DND-41 (cell line): Measurements from ENCODE around the gene NXPH1.

Experiments used
- CTCF ChIP-seq: IDR thresholded peaks from 2 replicates; pipeline ENCODE4 v1.5.1; 2012; ENCODE audit warnings: borderline replicate concordance, low read length, moderate library complexity, mild to moderate bottlenecking; ENCODE audit not compliant: poor library complexity, severe bottlenecking; ENCODE audit errors: extremely low read depth
- EZH2 ChIP-seq: IDR thresholded peaks from 3 replicates; pipeline ENCODE4 v1.6.1; 2012; ENCODE audit warnings: borderline replicate concordance, low read depth, mild to moderate bottlenecking, moderate library complexity, low read length, inconsistent platforms; ENCODE audit not compliant: severe bottlenecking

DNA sequence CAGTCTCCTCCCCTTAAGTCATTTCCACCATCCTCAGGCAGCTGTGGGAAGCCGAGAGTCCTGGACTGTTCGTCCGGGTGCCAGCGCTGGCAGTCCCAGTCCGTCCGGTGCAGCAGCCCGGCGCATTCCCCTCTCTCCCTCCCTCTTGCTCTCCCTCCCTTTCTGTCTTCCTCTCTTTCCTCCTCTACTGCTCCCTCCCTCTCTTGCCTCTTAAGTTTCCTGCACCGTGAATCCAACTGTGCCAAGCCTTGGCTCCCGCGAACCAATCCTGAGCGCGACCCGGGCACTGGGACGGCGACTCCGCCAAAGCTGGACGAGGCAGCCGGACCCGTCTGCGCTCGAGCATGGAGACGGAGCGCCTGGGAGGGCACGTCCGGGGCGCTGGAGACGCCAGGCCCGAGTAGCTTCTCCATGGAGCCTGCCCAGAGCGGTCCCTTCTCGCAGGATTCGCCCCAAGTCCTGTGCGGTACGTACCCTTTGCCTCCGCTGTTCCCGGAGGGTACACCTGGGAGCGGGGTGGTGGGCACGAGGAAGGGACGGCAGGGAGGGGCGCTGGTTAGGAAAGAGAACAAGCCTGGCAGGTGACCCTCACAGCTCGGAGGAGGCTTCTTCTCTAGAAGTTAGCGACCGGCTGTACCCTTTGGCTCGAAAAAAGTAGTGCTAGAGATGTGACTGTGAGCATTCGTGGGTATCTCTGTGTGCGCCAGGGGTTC lies 1.0 kb downstream of the NXPH1 start:
- TF ChIP-seq CTCF (no peak), EZH2 (no peak)
